Right lobe of liver (tissue), 6 donors: ENCODE results near the gene PADI4. TPM values are rescaled to one million over a fixed set of nuclear protein-coding genes. Genes with fewer than 3 reads are reported as not detected.

Source experiments
- ATAC-seq, 4 donors: fragments of 200-7000 bp; cut with Tn5 transposase; one replicate each; pipeline ENCODE4 v1.9.1; 2020; ENCODE audit warnings: mild to moderate bottlenecking in 4 of 4, moderate library complexity in 4 of 4
- DNase-seq, 3 donors: peaks; one replicate each; pipeline ENCODE4 v3.0.0-alpha.2; 2020
- H3K27ac ChIP-seq, 3 donors: fragments of 200-600 bp; one replicate each; pipeline ENCODE4 v1.8.0; 2022
- H3K27me3 ChIP-seq, 2 donors: fragments of 200-600 bp; one replicate each; pipeline ENCODE4 v1.8.0; 2022
- H3K36me3 ChIP-seq, 4 donors: fragments of 200-600 bp; sonication (generic) in 1 of 4; one replicate each; pipeline versions ENCODE4 v1.5.1 to v1.8.0; 2017 to 2022; ENCODE audit warnings: control low read depth in 1 of 4
- H3K4me1 ChIP-seq, 4 donors: fragments of 200-600 bp; sonication (generic) in 1 of 4; one replicate each; pipeline versions ENCODE4 v1.5.1 to v1.8.0; 2017 to 2022; ENCODE audit warnings: control low read depth in 1 of 4
- H3K4me3 ChIP-seq, 3 donors: fragments of 200-600 bp; one replicate each; pipeline ENCODE4 v1.8.0; 2022
- H3K9me3 ChIP-seq, 4 donors: fragments of 200-600 bp; sonication (generic) in 1 of 4; one replicate each; pipeline versions ENCODE4 v1.5.1 to v1.8.0; 2017 to 2022; ENCODE audit warnings: control low read depth in 1 of 4
- POLR2A ChIP-seq: fragments of 450-650 bp; IDR thresholded peaks from one replicate; pipeline ENCODE4 v1.6.1; 2017; ENCODE audit warnings: antibody characterized with exemption, mild to moderate bottlenecking
- WGBS: methylation state at CpG from one replicate; pipeline ENCODE4 v1.1.6; 2018; ENCODE audit warnings: low coverage, low lambda C conversion rate; ENCODE audit not compliant: insufficient coverage; ENCODE audit errors: missing lambda C conversion rate; 5-methylcytosine and 5-hydroxymethylcytosine counted together
- intact Hi-C, 2 donors: fragments of 100-400 bp; cut with DNase I; formaldehyde crosslinking; loops; one replicate each; pipeline versions ENCODE4 v1.11.2 to v1.14.1; 2022
- total RNA-seq, 6 experiments: library from RNA; depleted of rRNA in 2 of 6; stranded (reverse); fragments of >200 nt in 2 of 6; fragmentation: NEBNext Ultra II Directional in 3 of 6; extraction: Animal tissue kit (Norgen Biotek cat#: 25700) in 3 of 6; gene quantifications; one replicate each; pipeline versions ENCODE4 v1.1.0 to v1.2.4, GENCODE V29; 2016 to 2023
- TF ChIP-seq, protein P1 (sequence below), 4 donors: fragments of 200-600 bp in 3 of 4; fragments of 450-650 bp in 1 of 4; IDR thresholded peaks; one replicate each; pipeline versions ENCODE4 v1.5.1 to v1.8.0; 2016 to 2022; ENCODE audit warnings: antibody characterized with exemption in 4 of 4, mild to moderate bottlenecking in 2 of 4
- donor health status: DM: no; HTN: yes; CAD: no.
- donor health status: DM: no; HTN: no; CAD: no.
- donor health status: DM: no; HTN: no; CAD: no.
- donor health status: DM: no; HTN: yes; CAD: no.
- donor health status: DM: no; HTN: yes; CAD: no.

The PADI4 gene
- total RNA-seq, 6 experiments from 2014 or later, result 0.12 to 4.7 (median 1.4) TPM

DNA sequence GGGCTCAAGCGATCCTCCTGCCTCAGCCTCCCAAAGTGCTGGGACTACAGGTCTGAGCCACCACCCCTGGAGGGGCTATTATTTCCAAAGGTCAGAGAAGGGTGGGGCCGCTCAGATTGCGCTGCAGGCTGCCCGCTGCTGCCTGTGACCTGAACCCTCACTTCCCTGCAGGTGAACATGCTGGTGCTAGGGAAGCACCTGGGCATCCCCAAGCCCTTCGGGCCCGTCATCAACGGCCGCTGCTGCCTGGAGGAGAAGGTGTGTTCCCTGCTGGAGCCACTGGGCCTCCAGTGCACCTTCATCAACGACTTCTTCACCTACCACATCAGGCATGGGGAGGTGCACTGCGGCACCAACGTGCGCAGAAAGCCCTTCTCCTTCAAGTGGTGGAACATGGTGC is 55.4 kb downstream of the PADI4 start:
- Histone ChIP-seq H3K9me3 (no peaks in the 10 kb centered on the region), H3K36me3 (no peaks in the 10 kb centered on the region), H3K4me1 (no peaks in the 10 kb centered on the region), H3K4me3 (no peak overlapping the region), H3K27ac (no peak overlapping the region), H3K27me3 (no peaks in the 10 kb centered on the region)
- DNase-seq, result no peak
- ATAC-seq, result no peak
- intact Hi-C loops, result no loop called here
- TF ChIP-seq POLR2A, result no peak
- TF ChIP-seq, protein P1, sequence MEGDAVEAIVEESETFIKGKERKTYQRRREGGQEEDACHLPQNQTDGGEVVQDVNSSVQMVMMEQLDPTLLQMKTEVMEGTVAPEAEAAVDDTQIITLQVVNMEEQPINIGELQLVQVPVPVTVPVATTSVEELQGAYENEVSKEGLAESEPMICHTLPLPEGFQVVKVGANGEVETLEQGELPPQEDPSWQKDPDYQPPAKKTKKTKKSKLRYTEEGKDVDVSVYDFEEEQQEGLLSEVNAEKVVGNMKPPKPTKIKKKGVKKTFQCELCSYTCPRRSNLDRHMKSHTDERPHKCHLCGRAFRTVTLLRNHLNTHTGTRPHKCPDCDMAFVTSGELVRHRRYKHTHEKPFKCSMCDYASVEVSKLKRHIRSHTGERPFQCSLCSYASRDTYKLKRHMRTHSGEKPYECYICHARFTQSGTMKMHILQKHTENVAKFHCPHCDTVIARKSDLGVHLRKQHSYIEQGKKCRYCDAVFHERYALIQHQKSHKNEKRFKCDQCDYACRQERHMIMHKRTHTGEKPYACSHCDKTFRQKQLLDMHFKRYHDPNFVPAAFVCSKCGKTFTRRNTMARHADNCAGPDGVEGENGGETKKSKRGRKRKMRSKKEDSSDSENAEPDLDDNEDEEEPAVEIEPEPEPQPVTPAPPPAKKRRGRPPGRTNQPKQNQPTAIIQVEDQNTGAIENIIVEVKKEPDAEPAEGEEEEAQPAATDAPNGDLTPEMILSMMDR (IDR thresholded peaks at IDR 0.05), result no peak
- WGBS, result 86% methylated on average over 1 of the region's 12 CpGs

DNA sequence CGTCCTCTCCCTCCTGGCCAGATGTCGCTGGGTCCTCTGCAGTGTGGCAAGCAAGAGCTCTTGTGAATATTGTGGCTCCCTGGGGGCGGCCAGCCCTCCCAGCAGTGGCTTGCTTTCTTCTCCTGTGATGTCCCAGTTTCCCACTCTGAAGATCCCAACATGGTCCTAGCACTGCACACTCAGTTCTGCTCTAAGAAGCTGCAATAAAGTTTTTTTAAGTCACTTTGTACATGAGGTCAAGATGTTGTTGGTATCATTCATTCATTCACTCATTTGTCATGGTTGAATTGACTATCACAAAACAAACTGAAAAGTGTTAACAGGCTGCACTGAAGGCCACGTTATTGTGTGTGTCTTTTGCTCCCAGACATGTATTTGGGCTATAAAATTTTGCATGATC is 55.8 kb downstream of the PADI4 start:
- 53% methylated on average over 1 of the region's 4 CpGs for WGBS
- Histone ChIP-seq H3K27me3 (no peaks in the 10 kb centered on the region), H3K9me3 (no peaks in the 10 kb centered on the region), H3K36me3 (no peaks in the 10 kb centered on the region), H3K27ac (no peak overlapping the region), H3K4me1 (no peaks in the 10 kb centered on the region), H3K4me3 (no peak overlapping the region)
- intact Hi-C loops, result no loop called here
- ATAC-seq (no peak), DNase-seq (no peak)
- TF ChIP-seq, protein P1 (IDR thresholded peaks at IDR 0.05), result no peak
- TF ChIP-seq POLR2A, result no peak

DNA sequence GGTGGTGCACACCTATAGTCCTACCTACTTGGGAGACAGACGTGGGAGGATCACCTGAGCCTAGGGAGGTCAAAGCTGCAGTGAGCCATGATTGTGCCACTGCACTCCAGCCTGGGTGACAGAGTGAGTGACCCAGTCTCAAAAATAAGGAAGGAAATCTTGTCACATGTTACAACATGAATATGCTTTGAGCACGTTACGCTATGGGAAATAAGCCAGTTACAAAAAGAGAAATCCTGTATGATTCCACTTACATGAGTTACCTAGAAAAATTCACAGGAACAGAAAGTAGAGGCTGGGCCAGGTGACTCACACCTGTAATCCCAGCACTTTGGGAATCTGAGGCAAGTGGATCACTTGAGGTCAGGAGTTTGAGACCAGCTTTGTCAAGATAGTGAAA is 57.3 kb downstream of the PADI4 start:
- no peaks in the 10 kb centered on the region for H3K9me3 ChIP-seq
- no peak overlapping the region for H3K4me3 ChIP-seq
- no peaks in the 10 kb centered on the region for H3K4me1 ChIP-seq
- H3K27ac ChIP-seq, result no peak overlapping the region
- H3K36me3 ChIP-seq, result no peaks in the 10 kb centered on the region
- TF ChIP-seq, protein P1 (IDR thresholded peaks at IDR 0.05), result no peak
- TF ChIP-seq POLR2A, result no peak
- ATAC-seq (peak in 2 of 4 donors; percentile 30 to 55), DNase-seq (no peak)
- intact Hi-C loops, result no loop called here
- 46% methylated on average over 3 of the region's 3 CpGs for WGBS
- H3K27me3 ChIP-seq, result no peaks in the 10 kb centered on the region

DNA sequence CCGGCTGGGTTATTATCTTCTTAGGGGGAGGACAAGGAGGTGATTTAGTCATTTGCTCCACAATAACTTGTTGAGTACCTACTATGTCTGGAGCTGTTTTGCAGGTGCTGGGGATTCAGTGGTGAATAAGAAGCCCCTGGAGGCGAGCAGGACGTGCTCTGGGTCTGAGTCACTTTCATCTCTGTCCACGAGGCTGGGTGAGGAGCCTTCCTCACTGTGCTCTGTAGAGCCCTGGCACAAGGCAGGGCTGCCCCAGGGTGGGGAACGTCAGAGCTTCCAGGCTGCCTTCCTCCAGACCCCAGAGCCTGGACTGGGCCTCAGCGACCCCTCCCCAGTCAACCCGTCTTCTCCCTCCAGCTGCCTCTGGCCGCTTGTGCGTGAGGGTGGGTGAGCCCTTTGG is 61.5 kb downstream of the PADI4 start:
- Histone ChIP-seq H3K9me3 (no peaks in the 10 kb centered on the region), H3K36me3 (no peaks in the 10 kb centered on the region), H3K27me3 (no peaks in the 10 kb centered on the region), H3K4me3 (no peak overlapping the region), H3K27ac (no peak overlapping the region), H3K4me1 (no peaks in the 10 kb centered on the region)
- ATAC-seq (no peak), DNase-seq (no peak)
- TF ChIP-seq, protein P1 (IDR thresholded peaks at IDR 0.05), result no peak
- TF ChIP-seq POLR2A, result no peak
- 33% methylated on average over 2 of the region's 9 CpGs for WGBS
- intact Hi-C loops, result no loop called here

DNA sequence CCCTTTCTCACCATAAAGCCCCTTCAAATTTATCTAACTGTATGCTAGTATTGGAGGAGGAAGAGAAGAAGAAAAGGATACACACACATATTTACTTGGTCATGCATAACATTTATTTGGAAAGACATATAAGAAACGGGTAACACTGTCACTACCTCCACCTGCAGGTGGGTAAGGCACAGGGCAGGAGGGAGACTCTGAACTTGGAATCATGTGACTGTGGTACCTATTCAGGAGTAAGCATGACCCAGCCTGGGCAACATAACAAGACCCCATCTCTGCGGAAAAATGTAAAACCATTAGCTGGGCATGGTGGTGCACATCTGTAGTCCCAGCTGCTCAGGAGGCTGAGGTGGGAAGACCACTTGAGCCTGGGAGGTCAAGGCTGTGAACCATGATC is 62.6 kb downstream of the PADI4 start:
- Histone ChIP-seq H3K4me1 (no peaks in the 10 kb centered on the region), H3K4me3 (no peak overlapping the region), H3K27me3 (no peaks in the 10 kb centered on the region), H3K9me3 (no peaks in the 10 kb centered on the region), H3K27ac (no peak overlapping the region), H3K36me3 (no peaks in the 10 kb centered on the region)
- no peak for ATAC-seq
- DNase-seq, result no peak
- WGBS, result 43% methylated on average over 2 of the region's 2 CpGs
- intact Hi-C loops, result no loop called here
- no peak for TF ChIP-seq POLR2A
- TF ChIP-seq, protein P1 (IDR thresholded peaks at IDR 0.05), result peak in 2 of 4 donors; percentile 12 to 18
